Stimulated activated CD4-positive, alpha-beta T cell treated with anti-CD3 and anti-CD28 coated beads, Interleukin-2, amount 100 ng/mL, for 24 hours (primary cell): ENCODE measurements around the gene FPGT.
A peak's percentile ranks its signal among the peaks of the same experiment; 100 is the strongest.
"Not testable (repeated sequence)": the region's sequence is repeated elsewhere in the genome, so short reads cannot be mapped to it uniquely, and the experiment has no call there.

Experiments used
- DNase-seq, 2 donors: peaks; one replicate each; pipeline ENCODE4 v3.0.0-alpha.2; 2020

The FPGT gene

GRCh38 chr1:74197657-74198552 is at the start of gene FPGT, which contains the start of gene LRRIQ3:
FPGT (plus strand) TSS chr1:74198242; CDS start chr1:74198279, 37 bp downstream.
LRRIQ3 (minus strand) TSS chr1:74198176; CDS start chr1:74183684, 14,492 bp downstream.
- DNase-seq = peak; percentile 95 to 96

- no peak for DNase-seq
Observed at GRCh38 chr1:74160046-74160445, 38.0 kb upstream of the FPGT start.

GRCh38 chr1:74161497-74161896 is 36.5 kb upstream of the FPGT start:
- no peak for DNase-seq

GRCh38 chr1:74162333-74162732 is 35.7 kb upstream of the FPGT start:
- DNase-seq = no peak

- not testable (repeated sequence) for DNase-seq
Observed at GRCh38 chr1:74174423-74174822, 23.6 kb upstream of the FPGT start.

- no peak for DNase-seq
Observed at GRCh38 chr1:74180490-74180889, 17.6 kb upstream of the FPGT start.

- no peak for DNase-seq
Observed at GRCh38 chr1:74193908-74194307, 4.1 kb upstream of the FPGT start.

GRCh38 chr1:74195339-74195738 is 2.7 kb upstream of the FPGT start:
- DNase-seq = no peak

- DNase-seq = no peak
Observed at GRCh38 chr1:74197255-74197654, 787 bp upstream of the FPGT start.

GRCh38 chr1:74199504-74199903 is 1.5 kb downstream of the FPGT start:
- no peak for DNase-seq

- no peak for DNase-seq
Observed at GRCh38 chr1:74205266-74205665, 7.2 kb downstream of the FPGT start.

GRCh38 chr1:74215229-74215628 is 17.2 kb downstream of the FPGT start:
- no peak for DNase-seq

- DNase-seq = no peak
Observed at GRCh38 chr1:74222701-74223100, 24.7 kb downstream of the FPGT start.

GRCh38 chr1:74223453-74223852 is 25.4 kb downstream of the FPGT start:
- DNase-seq = no peak

GRCh38 chr1:74235153-74235552 is 37.1 kb downstream of the FPGT start, which contains the start of gene TNNI3K:
TNNI3K (plus strand) TSS chr1:74235387; CDS start chr1:74235452, 65 bp downstream.
- no peak for DNase-seq

GRCh38 chr1:74236440-74236839 is 38.4 kb downstream of the FPGT start:
- DNase-seq = no peak

- no peak for DNase-seq
Observed at GRCh38 chr1:74237035-74237434, 39.0 kb downstream of the FPGT start.

- no peak for DNase-seq
Observed at GRCh38 chr1:74237787-74238186, 39.7 kb downstream of the FPGT start.

GRCh38 chr1:74245168-74245772 is 47.2 kb downstream of the FPGT start:
- DNase-seq = no peak

GRCh38 chr1:74246315-74246714 is 48.3 kb downstream of the FPGT start:
- no peak for DNase-seq

GRCh38 chr1:74247881-74248528 is 50.0 kb downstream of the FPGT start:
- DNase-seq = no peak

- not testable (repeated sequence) for DNase-seq
Observed at GRCh38 chr1:74253243-74253824, 55.3 kb downstream of the FPGT start.
